ENCODE results near the gene EFCAB13.
"Not testable (repeated sequence)": the region's sequence is repeated elsewhere in the genome, so short reads cannot be mapped to it uniquely, and the experiment has no call there.

DNA sequence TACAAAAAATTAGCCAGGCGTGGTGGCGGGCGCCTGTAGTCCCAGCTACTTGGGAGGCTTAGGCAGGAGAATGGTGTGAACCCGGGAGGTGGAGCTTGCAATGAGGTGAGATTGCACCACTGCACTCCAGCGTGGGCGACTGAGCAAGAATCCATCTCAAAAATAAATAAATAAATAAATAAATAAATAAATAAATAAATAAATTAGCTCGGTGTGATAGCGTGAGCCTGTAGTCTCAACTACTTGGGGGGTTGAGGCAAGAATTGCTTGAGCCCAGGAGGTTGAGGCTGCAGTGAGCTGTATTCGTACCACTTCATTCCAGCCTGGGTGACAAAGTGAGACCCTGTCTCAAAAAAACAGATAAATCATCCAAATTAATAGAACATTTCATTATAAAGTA is 108.5 kb downstream of the EFCAB13 start:
- not testable (repeated sequence) for TF ChIP-seq POLR2AphosphoS5, CTCF (IDR thresholded peaks at IDR 0.05)
